Activated B cell treated with CpG ODN at 0.5 μM for 24 hours (primary cell): ENCODE data around the gene PTDSS2. TPM values are rescaled to one million over a fixed set of nuclear protein-coding genes. Genes with fewer than 3 reads are reported as not detected.
"Not testable (repeated sequence)": the region's sequence is repeated elsewhere in the genome, so short reads cannot be mapped to it uniquely, and the experiment has no call there.

Experiments
- ATAC-seq: fragments of 200-7000 bp; cut with Tn5 transposase; one replicate; pipeline ENCODE4 v1.10.0; 2021; ENCODE audit warnings: low read depth, mild to moderate bottlenecking, moderate library complexity
- CTCF ChIA-PET: fragments of 350-600 bp; sonication (Branson Sonifier 250); formaldehyde crosslinking; loops from one replicate; lab custom pipeline; 2021; ENCODE audit warnings: antibody characterized with exemption; lab: Charles Lee
- POLR2A ChIA-PET: fragments of 350-600 bp; sonication (Branson Sonifier 250); formaldehyde crosslinking; loops from one replicate; lab custom pipeline; 2021; ENCODE audit warnings: antibody characterized with exemption; lab: Charles Lee
- DNase-seq: peaks from one replicate; pipeline ENCODE4 v3.0.0; 2022
- H3K27ac Mint-ChIP-seq: one replicate; pipeline ENCODE4 v1.8.0; 2020; ENCODE audit warnings: mixed read lengths
- H3K27me3 Mint-ChIP-seq: one replicate; pipeline ENCODE4 v1.8.0; 2021; ENCODE audit warnings: mixed read lengths
- H3K36me3 Mint-ChIP-seq: one replicate; pipeline ENCODE4 v1.8.0; 2021; ENCODE audit warnings: low read depth, mixed read lengths
- H3K4me1 Mint-ChIP-seq: one replicate; pipeline ENCODE4 v1.8.0; 2021; ENCODE audit warnings: mixed read lengths
- H3K4me3 Mint-ChIP-seq: one replicate; pipeline ENCODE4 v1.8.0; 2020; ENCODE audit warnings: mild to moderate bottlenecking, mixed read lengths
- H3K9me3 Mint-ChIP-seq: one replicate; pipeline ENCODE4 v1.8.0; 2020; ENCODE audit warnings: mixed read lengths
- intact Hi-C: fragments of 100-400 bp; cut with micrococcal nuclease; formaldehyde crosslinking; loops from one replicate; pipeline ENCODE4 v1.15.1; 2024
- total RNA-seq: library from RNA; stranded (reverse); gene quantifications from 2 replicates; pipeline ENCODE4 v1.2.3, GENCODE V29; 2022
- TF ChIP-seq, protein P1 (sequence below): fragments of 200-600 bp; IDR thresholded peaks from one replicate; pipeline ENCODE4 v1.8.0; 2022; ENCODE audit warnings: antibody characterized with exemption, mild to moderate bottlenecking

The PTDSS2 gene
- total RNA-seq, 1 donor from 2014 or later: 22.0 TPM

DNA sequence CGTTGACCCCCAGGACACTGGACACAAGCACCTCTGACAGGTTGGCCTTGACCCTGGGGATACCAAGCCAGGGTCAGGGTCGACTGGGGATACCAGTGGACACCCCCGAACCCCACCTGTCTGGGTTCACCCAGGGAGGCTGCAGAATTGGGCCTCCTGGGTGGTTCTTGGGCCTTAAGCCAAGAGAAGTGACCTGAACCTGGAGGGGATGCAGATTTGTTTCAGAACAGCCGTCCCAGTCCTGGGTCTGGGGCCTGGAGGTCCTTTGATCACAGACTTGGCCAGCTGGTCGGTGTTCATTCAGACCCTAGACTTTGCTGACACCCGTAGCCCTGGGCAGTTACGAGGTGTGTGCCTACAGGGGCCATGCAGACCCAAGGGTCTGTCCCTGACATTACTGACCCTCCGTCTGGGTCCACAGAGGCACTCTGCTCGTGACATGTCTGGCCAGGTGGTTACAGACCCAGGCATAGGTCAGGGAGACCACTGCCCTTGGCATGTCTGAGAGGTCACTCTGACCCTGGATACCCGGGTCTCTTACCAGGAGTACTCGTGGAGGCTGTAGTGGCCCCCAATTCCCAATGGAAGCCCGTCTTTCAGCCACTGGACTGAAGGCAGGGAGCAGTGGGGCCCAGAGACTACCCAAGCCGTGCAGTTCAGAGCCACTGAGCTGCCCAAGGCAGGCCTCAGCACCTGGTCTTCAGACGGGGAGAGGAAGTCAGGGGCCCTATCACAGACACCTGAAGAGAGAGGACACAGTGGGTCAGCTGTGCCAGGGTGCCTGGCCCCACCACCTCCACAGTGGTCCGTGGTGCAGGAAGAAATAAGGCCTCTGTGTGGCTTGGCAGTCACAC, 41.7 kb upstream of the PTDSS2 start:
- intact Hi-C loops: no loop called here
- H3K27me3 Mint-ChIP-seq: no peaks in the 10 kb centered on the region
- no peak overlapping the region for H3K4me3 Mint-ChIP-seq
- ChIA-PET POLR2A (interaction anchor here (1.7 to 2.2 kb wide), 4 partner anchors 8 to 128 kb away, joined by 13 to 50 read pairs (median 18); partner anchors contain the start of genes HRAS, LRRC56, PTDSS2 and RNH1), CTCF (no interaction called here)
- ATAC-seq (no peak), DNase-seq (no peak)
- TF ChIP-seq, protein P1, sequence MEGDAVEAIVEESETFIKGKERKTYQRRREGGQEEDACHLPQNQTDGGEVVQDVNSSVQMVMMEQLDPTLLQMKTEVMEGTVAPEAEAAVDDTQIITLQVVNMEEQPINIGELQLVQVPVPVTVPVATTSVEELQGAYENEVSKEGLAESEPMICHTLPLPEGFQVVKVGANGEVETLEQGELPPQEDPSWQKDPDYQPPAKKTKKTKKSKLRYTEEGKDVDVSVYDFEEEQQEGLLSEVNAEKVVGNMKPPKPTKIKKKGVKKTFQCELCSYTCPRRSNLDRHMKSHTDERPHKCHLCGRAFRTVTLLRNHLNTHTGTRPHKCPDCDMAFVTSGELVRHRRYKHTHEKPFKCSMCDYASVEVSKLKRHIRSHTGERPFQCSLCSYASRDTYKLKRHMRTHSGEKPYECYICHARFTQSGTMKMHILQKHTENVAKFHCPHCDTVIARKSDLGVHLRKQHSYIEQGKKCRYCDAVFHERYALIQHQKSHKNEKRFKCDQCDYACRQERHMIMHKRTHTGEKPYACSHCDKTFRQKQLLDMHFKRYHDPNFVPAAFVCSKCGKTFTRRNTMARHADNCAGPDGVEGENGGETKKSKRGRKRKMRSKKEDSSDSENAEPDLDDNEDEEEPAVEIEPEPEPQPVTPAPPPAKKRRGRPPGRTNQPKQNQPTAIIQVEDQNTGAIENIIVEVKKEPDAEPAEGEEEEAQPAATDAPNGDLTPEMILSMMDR: no peak
- H3K36me3 Mint-ChIP-seq: no peaks in the 10 kb centered on the region
- no peaks in the 10 kb centered on the region for H3K9me3 Mint-ChIP-seq
- H3K4me1 Mint-ChIP-seq: peaks cover 8% of the 10 kb centered on the region
- H3K27ac Mint-ChIP-seq: no peak overlapping the region

DNA sequence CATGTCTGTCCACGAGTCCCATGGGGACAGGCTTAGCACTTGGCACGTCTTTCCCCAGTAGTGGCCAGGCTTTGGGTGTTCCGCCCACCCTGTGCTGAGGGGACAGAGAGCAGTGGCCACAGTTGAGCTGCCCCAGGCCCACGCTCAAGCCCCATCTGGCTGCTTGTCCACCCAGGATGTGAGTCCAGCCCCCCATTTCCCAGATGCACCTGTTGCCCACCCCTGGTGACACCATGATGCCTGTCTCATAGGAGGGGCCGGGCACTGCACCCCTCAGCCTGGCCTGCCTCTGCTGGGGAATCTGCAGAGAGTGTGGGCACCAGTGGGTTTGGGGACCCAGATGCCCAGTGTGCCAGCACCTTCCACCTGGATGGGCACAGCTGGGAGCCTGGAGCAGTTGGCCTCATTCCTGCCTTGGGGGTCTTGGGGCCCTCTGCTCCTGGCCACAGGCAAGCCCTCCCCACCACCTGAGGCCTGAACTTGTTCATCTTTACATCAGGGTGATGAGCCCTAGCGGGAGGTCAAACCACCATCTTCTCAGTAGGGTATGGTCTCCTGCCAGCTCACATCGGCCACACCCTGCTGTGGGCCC, 41.0 kb upstream of the PTDSS2 start:
- H3K9me3 Mint-ChIP-seq: no peaks in the 10 kb centered on the region
- CTCF ChIA-PET: no interaction called here
- no peaks in the 10 kb centered on the region for H3K27me3 Mint-ChIP-seq
- intact Hi-C loops: no loop called here
- DNase-seq: no peak
- TF ChIP-seq, protein P1: no peak
- no peak overlapping the region for H3K4me3 Mint-ChIP-seq
- H3K36me3 Mint-ChIP-seq: no peaks in the 10 kb centered on the region
- ATAC-seq: no peak
- peaks cover 9% of the 10 kb centered on the region for H3K4me1 Mint-ChIP-seq
- POLR2A ChIA-PET: no interaction called here
- no peak overlapping the region for H3K27ac Mint-ChIP-seq

DNA sequence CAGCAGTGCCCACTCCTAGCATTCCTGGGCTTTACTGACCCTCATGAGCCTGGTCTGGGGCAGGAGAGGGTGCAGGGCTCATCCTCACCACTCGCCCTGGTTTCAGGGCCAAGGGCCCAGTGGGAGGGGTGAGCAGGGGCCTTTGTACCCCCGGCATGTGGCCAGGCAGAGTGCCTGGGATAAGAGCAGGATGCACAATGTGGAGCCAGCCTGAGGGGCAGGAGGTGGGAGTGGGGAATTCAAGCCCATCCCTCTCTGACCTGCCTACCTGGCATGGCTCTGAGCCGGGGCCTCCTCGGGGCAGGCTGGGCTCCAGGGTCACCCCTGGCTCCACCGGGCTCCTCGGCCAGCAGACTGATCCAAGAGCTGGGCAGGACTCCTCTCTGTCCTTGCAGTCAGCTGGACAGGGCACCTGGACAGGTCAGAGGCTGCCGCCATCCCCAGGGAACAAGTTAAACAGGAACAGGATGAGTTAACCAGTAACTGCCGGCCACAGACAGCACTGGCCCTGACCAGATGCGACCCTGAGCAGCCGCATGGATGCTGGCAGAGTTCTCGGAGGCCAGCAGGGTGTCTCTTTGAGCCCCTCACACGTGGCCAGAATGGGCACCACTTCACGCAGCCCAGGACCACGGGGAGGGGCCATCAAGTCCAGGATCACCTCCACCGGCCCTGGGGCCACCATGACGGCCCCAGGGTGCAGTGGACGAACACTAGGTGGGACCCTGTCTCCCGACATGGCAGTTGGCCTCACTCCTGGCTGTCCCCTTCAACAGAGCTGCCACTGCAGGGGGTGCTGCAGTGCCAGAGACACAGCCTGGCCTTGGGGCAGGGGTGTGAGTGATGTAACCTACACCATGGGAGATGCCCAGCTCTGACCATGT, 40.2 kb upstream of the PTDSS2 start:
- ChIA-PET CTCF (no interaction called here), POLR2A (no interaction called here)
- intact Hi-C loops: no loop called here
- Mint-ChIP-seq H3K27ac (no peak overlapping the region), H3K9me3 (no peaks in the 10 kb centered on the region), H3K27me3 (no peaks in the 10 kb centered on the region), H3K36me3 (no peaks in the 10 kb centered on the region), H3K4me3 (no peak overlapping the region), H3K4me1 (peaks cover 16% of the 10 kb centered on the region)
- TF ChIP-seq, protein P1: no peak
- DNase-seq: no peak
- ATAC-seq: no peak

DNA sequence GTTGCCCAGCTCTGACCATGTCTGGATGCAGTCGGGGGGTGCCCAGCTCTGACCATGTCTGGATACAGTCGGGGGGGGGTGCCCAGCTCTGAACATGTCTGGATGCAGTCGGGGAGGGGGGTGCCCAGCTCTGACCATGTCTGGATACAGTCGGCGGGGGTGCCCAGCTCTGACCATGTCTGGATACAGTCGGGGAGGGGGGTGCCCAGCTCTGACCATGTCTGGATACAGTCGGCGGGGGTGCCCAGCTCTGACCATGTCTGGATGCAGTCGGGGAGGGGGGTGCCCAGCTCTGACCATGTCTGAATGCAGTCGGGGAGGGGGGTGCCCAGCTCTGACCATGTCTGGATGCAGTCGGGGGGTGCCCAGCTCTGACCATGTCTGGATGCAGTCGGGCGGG, 39.4 kb upstream of the PTDSS2 start:
- H3K9me3 Mint-ChIP-seq, H3K36me3 Mint-ChIP-seq, intact Hi-C loops, POLR2A ChIA-PET, ATAC-seq, H3K4me3 Mint-ChIP-seq, H3K27ac Mint-ChIP-seq, DNase-seq, CTCF ChIA-PET, H3K27me3 Mint-ChIP-seq: not testable (repeated sequence)
- peaks cover 23% of the 10 kb centered on the region for H3K4me1 Mint-ChIP-seq

DNA sequence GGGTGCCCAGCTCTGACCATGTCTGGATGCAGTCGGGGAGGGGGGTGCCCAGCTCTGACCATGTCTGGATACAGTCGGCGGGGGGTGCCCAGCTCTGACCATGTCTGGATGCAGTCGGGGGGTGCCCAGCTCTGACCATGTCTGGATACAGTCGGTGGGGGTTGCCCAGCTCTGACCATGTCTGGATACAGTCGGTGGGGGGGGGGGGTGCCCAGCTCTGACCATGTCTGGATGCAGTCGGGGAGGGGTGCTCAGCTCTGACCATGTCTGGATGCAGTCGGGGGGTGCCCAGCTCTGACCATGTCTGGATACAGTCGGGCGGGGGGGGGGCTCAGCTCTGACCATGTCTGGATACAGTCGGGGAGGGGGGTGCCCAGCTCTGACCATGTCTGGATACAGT, 38.6 kb upstream of the PTDSS2 start:
- CTCF ChIA-PET, H3K9me3 Mint-ChIP-seq, DNase-seq, intact Hi-C loops, H3K4me3 Mint-ChIP-seq, POLR2A ChIA-PET, H3K27ac Mint-ChIP-seq, ATAC-seq, H3K36me3 Mint-ChIP-seq, H3K27me3 Mint-ChIP-seq: not testable (repeated sequence)
- H3K4me1 Mint-ChIP-seq: peaks cover 31% of the 10 kb centered on the region
